GM12875 (cell line): ENCODE data around the gene CD46.

ENCODE experiments used
- H3K4me3 ChIP-seq: one replicate; pipeline ENCODE4 v1.5.1; 2011; ENCODE audit warnings: low read depth, low read length, control low read depth
- TF ChIP-seq, protein P1 (sequence below): IDR thresholded peaks from 2 replicates; pipeline ENCODE4 v1.5.1; 2011; ENCODE audit warnings: low read depth, mild to moderate bottlenecking, control low read depth, inconsistent platforms, low read length, moderate library complexity, borderline replicate concordance; ENCODE audit not compliant: insufficient read depth

Gene CD46

DNA sequence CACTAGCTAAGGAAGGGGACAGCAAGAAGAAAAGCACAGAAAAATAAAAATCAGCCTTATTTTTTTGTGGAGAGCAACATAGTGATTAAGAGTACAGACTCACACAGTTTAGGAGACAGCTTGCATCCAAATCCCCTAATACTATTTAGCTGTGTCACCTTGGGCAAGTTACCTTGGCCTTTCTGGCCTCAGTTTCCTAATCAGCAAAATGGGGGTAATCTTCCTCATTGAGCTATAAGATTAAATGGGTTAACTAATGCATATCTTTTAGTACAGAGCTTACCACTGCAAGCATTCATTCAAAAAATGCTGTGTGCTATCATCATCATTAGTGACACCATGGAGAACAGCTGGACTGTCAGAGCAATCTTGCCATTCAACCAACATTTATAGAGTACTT is 77.7 kb downstream of the CD46 start:
- no peak overlapping the region for H3K4me3 ChIP-seq
- TF ChIP-seq, protein P1, sequence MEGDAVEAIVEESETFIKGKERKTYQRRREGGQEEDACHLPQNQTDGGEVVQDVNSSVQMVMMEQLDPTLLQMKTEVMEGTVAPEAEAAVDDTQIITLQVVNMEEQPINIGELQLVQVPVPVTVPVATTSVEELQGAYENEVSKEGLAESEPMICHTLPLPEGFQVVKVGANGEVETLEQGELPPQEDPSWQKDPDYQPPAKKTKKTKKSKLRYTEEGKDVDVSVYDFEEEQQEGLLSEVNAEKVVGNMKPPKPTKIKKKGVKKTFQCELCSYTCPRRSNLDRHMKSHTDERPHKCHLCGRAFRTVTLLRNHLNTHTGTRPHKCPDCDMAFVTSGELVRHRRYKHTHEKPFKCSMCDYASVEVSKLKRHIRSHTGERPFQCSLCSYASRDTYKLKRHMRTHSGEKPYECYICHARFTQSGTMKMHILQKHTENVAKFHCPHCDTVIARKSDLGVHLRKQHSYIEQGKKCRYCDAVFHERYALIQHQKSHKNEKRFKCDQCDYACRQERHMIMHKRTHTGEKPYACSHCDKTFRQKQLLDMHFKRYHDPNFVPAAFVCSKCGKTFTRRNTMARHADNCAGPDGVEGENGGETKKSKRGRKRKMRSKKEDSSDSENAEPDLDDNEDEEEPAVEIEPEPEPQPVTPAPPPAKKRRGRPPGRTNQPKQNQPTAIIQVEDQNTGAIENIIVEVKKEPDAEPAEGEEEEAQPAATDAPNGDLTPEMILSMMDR = no peak

GRCh38 chr1:207830788-207831187 is 78.9 kb downstream of the CD46 start:
- no peak overlapping the region for H3K4me3 ChIP-seq
- TF ChIP-seq, protein P1 = no peak

DNA sequence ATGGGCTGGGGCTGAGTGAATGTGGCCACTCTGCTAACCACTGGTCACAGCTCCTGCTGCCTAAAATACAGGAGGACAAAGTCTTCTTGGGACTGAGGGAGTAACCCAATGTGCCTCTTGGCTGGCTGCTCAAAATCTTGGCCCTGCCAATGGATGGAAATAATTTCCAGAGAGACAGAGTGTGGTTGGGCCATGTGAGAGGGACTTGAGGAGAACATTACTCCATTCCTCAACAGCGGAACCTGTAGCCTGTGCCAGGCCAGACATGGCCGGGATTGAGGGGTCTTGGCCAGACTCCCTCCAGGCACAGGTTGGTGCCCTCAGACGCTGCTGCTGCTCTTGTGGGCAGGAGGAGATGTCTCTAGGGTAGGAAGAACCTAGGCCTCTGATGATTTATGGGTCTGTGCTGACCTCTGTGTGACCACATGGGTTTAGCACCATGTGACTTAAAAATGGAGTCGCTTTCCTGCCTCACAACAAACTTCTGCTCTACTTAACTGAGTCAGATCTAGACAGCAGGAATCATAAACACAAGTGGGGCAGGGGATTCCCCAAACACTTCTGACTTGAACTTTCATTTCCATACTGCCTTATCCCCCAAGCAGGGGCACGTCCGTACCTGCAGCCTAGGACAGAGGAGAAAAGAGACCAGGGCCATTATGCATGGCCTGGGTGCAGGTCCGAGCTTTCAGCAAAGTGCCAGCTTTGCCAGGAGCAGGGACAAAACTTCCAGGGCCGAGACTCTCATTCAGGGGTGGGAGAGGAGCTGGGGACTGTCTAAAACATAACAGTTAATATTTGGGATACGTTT is 79.9 kb downstream of the CD46 start:
- TF ChIP-seq, protein P1 = no peak
- H3K4me3 ChIP-seq = no peak overlapping the region

DNA sequence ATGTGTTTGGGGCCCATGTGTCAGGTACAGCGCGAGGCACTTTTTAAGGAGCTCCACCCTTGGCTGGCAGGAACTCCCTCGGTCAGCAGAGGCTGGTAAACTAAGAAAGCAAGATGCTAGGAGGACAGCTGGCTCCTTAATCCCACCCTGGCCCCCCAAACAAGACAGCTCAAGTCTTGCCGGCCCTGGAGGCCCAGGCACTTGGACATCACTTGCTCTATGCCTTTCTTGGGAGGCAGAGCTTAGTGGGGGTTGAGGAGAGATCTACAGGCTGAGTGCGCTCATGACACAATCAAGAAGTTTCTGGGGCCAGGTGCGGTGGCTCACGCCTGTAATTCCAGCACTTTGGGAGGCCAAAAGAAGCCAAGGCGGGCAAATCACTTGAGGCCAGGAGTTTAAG is 80.9 kb downstream of the CD46 start:
- no peak overlapping the region for H3K4me3 ChIP-seq
- TF ChIP-seq, protein P1 = no peak

GRCh38 chr1:207833381-207833780 is 81.5 kb downstream of the CD46 start:
- no peak overlapping the region for H3K4me3 ChIP-seq
- TF ChIP-seq, protein P1 = no peak

- TF ChIP-seq, protein P1 = no peak
- H3K4me3 ChIP-seq = no peak overlapping the region
Measured at GRCh38 chr1:207833956-207834660, 82.3 kb downstream of the CD46 start.

DNA sequence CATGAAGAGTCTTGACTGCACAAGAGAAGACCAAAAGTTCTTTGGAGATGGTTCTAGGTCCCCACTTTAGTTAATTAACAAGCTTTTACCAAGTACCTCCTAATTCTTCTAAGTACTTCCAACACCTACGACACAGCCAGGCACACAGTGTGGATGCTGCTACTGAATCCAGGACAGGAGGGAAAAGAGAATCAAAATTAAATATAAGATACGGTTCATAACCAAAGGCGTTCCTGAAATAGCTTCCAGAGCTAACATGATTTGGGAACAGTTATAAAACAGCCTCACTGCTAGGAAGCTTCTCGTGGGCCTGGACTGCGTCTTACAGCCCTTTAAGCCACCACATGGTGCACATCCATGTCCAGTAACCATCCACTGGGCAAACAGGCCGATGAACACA is 84.1 kb downstream of the CD46 start:
- TF ChIP-seq, protein P1 = no peak
- H3K4me3 ChIP-seq = no peak overlapping the region
